GM18909 (cell line): ENCODE measurements around the gene NR2C2.

ENCODE experiments used
- ATAC-seq: cut with Tn5 transposase; IDR thresholded peaks from one replicate; pipeline ENCODE4 v1.9.1; 2021; ENCODE audit warnings: mild to moderate bottlenecking; ENCODE audit not compliant: unreplicated experiment, poor library complexity

The NR2C2 gene

GRCh38 chr3:15014606-15015328 is 67.4 kb downstream of the NR2C2 start:
- ATAC-seq, result no peak

GRCh38 chr3:15015456-15015855 is 68.1 kb downstream of the NR2C2 start:
- ATAC-seq, result no peak

- ATAC-seq, result no peak
Observed at GRCh38 chr3:15017191-15017590, 69.8 kb downstream of the NR2C2 start.

GRCh38 chr3:15023249-15023648 is 75.9 kb downstream of the NR2C2 start:
- no peak for ATAC-seq

- ATAC-seq, result no peak
Observed at GRCh38 chr3:15023719-15024118, 76.3 kb downstream of the NR2C2 start.

GRCh38 chr3:15029625-15030024 is 82.2 kb downstream of the NR2C2 start:
- no peak for ATAC-seq

GRCh38 chr3:15032650-15033049 is 85.3 kb downstream of the NR2C2 start:
- no peak for ATAC-seq

- ATAC-seq, result no peak
Observed at GRCh38 chr3:15033103-15033502, 85.7 kb downstream of the NR2C2 start.

GRCh38 chr3:15038306-15038705 is 90.9 kb downstream of the NR2C2 start:
- ATAC-seq, result no peak

- ATAC-seq, result no peak
Observed at GRCh38 chr3:15040844-15041243, 93.5 kb downstream of the NR2C2 start.

GRCh38 chr3:15041950-15042349 is 94.6 kb downstream of the NR2C2 start:
- ATAC-seq, result no peak

- no peak for ATAC-seq
Observed at GRCh38 chr3:15042936-15043335, 95.6 kb downstream of the NR2C2 start.

- ATAC-seq, result no peak
Observed at GRCh38 chr3:15043408-15044171, 96.2 kb downstream of the NR2C2 start.

GRCh38 chr3:15044326-15044725 is 96.9 kb downstream of the NR2C2 start:
- ATAC-seq, result no peak

- ATAC-seq, result no peak
Observed at GRCh38 chr3:15045667-15046066, 98.3 kb downstream of the NR2C2 start.

- ATAC-seq, result no peak
Observed at GRCh38 chr3:15049584-15049983, 102.2 kb downstream of the NR2C2 start.

- ATAC-seq, result peak; percentile 87
Observed at GRCh38 chr3:15050405-15051092, 103.2 kb downstream of the NR2C2 start.

GRCh38 chr3:15051531-15051930 is 104.1 kb downstream of the NR2C2 start:
- ATAC-seq, result peak; percentile 55

GRCh38 chr3:15052335-15053242 is 105.2 kb downstream of the NR2C2 start:
- no peak for ATAC-seq

GRCh38 chr3:15053541-15053940 is 106.2 kb downstream of the NR2C2 start:
- no peak for ATAC-seq
